ENCODE measurements around the gene NAIF1.
A peak's percentile ranks its signal among the peaks of the same experiment; 100 is the strongest.
"Not testable (repeated sequence)": the region's sequence is repeated elsewhere in the genome, so short reads cannot be mapped to it uniquely, and the experiment has no call there.

NAIF1 gene

GRCh38 chr9:128114326-128115186 is 47.4 kb upstream of the NAIF1 start:
- Histone ChIP-seq H3K27ac (ENCODE audit: low read length) (peak overlapping the region; percentile 85), H3K9me3 (ENCODE audit: insufficient read depth, low read length) (no peaks in the 10 kb centered on the region), H3K27me3 (ENCODE audit: low read depth, low read length) (no peaks in the 10 kb centered on the region), H3K4me1 (ENCODE audit: low read length) (peaks cover 43% of the 10 kb centered on the region), H4K20me1 (ENCODE audit: insufficient read depth, low read length) (no peaks in the 10 kb centered on the region), H3K36me3 (replicated peaks; ENCODE audit: low read depth, low read length) (peaks cover 38% of the 10 kb centered on the region), H3K4me3 (ENCODE audit: low read length) (peak overlapping the region; percentile 39; the same call in 1 of the 2 replicates), H3K9ac (ENCODE audit: low read length) (peak overlapping the region; percentile 73), H3K79me2 (ENCODE audit: low read length) (no peaks in the 10 kb centered on the region), H3K4me2 (ENCODE audit: low read length) (peak overlapping the region; percentile 69), H2AFZ (ENCODE audit: low read depth, low read length) (no peak overlapping the region)
- TF ChIP-seq, protein P1, sequence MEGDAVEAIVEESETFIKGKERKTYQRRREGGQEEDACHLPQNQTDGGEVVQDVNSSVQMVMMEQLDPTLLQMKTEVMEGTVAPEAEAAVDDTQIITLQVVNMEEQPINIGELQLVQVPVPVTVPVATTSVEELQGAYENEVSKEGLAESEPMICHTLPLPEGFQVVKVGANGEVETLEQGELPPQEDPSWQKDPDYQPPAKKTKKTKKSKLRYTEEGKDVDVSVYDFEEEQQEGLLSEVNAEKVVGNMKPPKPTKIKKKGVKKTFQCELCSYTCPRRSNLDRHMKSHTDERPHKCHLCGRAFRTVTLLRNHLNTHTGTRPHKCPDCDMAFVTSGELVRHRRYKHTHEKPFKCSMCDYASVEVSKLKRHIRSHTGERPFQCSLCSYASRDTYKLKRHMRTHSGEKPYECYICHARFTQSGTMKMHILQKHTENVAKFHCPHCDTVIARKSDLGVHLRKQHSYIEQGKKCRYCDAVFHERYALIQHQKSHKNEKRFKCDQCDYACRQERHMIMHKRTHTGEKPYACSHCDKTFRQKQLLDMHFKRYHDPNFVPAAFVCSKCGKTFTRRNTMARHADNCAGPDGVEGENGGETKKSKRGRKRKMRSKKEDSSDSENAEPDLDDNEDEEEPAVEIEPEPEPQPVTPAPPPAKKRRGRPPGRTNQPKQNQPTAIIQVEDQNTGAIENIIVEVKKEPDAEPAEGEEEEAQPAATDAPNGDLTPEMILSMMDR (IDR thresholded peaks at IDR 0.05; ENCODE audit: low read depth, low read length) = no peak
- no peak for TF ChIP-seq EZH2phosphoT487 (IDR thresholded peaks at IDR 0.05; ENCODE audit: low read depth)

DNA sequence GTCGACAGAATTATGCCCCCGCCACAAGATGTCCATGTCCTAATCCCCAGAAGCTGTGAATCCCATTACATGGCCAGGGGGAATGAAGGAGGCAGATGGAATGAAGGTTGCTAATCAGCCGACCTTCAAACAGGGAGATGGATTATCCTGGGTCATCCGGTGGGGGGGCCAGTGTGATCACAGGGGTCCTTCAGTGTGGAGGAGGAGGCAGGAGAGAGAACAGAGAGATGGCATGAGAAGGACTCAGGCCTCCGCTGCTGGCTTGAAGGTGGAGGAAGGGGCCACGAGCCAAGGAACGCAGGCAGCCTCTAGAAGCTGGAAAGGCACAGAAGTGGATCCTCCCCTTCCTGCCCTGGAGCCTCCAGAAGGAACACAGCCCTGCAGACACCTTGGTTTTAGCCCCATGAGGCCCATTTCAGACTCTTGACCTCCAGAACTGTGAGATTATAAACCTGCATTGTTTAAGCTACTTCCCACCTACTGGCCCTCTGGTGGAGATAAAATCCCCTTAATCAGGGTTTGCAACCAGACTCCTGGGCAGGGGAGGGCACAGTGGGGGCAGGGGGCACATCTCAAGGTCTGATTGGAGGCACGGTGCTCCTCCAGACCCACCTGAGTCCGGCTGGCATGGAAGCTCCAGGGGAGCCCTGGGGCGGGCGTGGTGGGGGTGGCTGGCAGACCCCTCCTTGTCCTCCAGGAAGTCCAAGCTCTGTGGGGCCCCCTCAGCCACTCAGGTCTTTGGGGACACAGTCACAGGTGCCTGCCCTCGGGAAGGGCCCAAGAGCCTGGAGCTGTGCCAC is 46.6 kb upstream of the NAIF1 start:
- no peaks in the 10 kb centered on the region for H3K9me3 ChIP-seq (ENCODE audit: insufficient read depth, low read length)
- H3K36me3 ChIP-seq (replicated peaks; ENCODE audit: low read depth, low read length) = peaks cover 38% of the 10 kb centered on the region
- H2AFZ ChIP-seq (ENCODE audit: low read depth, low read length) = no peak overlapping the region
- no peak overlapping the region for H3K4me3 ChIP-seq (ENCODE audit: low read length)
- H3K4me2 ChIP-seq (ENCODE audit: low read length) = no peak overlapping the region; the same call in 1 of the 2 replicates
- H4K20me1 ChIP-seq (ENCODE audit: insufficient read depth, low read length) = no peaks in the 10 kb centered on the region
- H3K4me1 ChIP-seq (ENCODE audit: low read length) = peaks cover 43% of the 10 kb centered on the region
- no peaks in the 10 kb centered on the region for H3K27me3 ChIP-seq (ENCODE audit: low read depth, low read length)
- no peak for TF ChIP-seq EZH2phosphoT487 (IDR thresholded peaks at IDR 0.05; ENCODE audit: low read depth)
- TF ChIP-seq, protein P1 (IDR thresholded peaks at IDR 0.05; ENCODE audit: low read depth, low read length) = no peak
- peak overlapping the region; percentile 85; the same call in 1 of the 2 replicates for H3K27ac ChIP-seq (ENCODE audit: low read length)
- no peak overlapping the region for H3K9ac ChIP-seq (ENCODE audit: low read length)
- no peaks in the 10 kb centered on the region for H3K79me2 ChIP-seq (ENCODE audit: low read length)

- not testable (repeated sequence) for H3K4me3 ChIP-seq (ENCODE audit: low read length); H3K9ac ChIP-seq (ENCODE audit: low read length); H3K4me2 ChIP-seq (ENCODE audit: low read length); H3K27ac ChIP-seq (ENCODE audit: low read length); H3K79me2 ChIP-seq (ENCODE audit: low read length); H4K20me1 ChIP-seq (ENCODE audit: insufficient read depth, low read length); H2AFZ ChIP-seq (ENCODE audit: low read depth, low read length); H3K9me3 ChIP-seq (ENCODE audit: insufficient read depth, low read length); H3K27me3 ChIP-seq (ENCODE audit: low read depth, low read length)
- peaks cover 52% of the 10 kb centered on the region for H3K36me3 ChIP-seq (replicated peaks; ENCODE audit: low read depth, low read length)
- peaks cover 30% of the 10 kb centered on the region for H3K4me1 ChIP-seq (ENCODE audit: low read length)
These were observed 44.6 kb upstream of the NAIF1 start for GRCh38 chr9:128111726-128112125.

DNA sequence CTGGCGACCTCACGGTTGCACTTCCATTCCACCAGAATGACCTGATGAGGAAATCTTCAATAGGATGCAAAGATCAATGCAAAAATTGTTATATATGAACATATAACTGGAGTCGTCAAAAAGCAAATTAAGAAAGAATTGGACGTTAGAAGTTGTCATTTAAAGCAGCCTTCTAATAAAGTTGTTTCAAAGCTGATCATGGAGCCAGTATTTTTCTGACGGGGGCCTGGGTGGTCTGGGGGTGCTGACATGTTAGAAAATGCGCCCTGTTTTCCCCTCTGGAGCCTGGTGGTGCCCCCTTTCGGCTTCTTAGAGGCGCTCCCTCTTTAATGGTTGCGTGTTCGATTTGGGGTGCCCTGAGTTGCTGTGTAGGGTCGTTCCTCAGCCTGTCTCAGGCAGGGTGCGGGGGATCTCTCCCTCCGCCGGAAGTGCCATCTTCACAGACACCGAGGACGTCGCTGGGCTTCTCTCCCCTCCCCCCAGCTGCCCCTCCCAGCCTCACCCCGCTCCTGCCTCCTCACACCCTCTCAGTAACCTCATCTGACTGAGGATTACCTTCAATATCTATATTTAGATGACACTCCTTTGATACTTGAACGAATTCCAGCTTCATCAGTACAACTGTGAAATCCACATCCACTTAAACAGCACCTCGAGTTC is 42.1 kb upstream of the NAIF1 start:
- peaks cover 44% of the 10 kb centered on the region for H3K36me3 ChIP-seq (replicated peaks; ENCODE audit: low read depth, low read length)
- H4K20me1 ChIP-seq (ENCODE audit: insufficient read depth, low read length) = no peaks in the 10 kb centered on the region; the same call in 1 of the 2 replicates
- TF ChIP-seq, protein P1 (IDR thresholded peaks at IDR 0.05; ENCODE audit: low read depth, low read length) = no peak
- no peak for TF ChIP-seq EZH2phosphoT487 (IDR thresholded peaks at IDR 0.05; ENCODE audit: low read depth)
- no peak overlapping the region for H3K27ac ChIP-seq (ENCODE audit: low read length)
- peaks cover 5% of the 10 kb centered on the region for H3K4me1 ChIP-seq (ENCODE audit: low read length)
- no peak overlapping the region for H2AFZ ChIP-seq (ENCODE audit: low read depth, low read length)
- no peaks in the 10 kb centered on the region for H3K79me2 ChIP-seq (ENCODE audit: low read length)
- no peak overlapping the region for H3K4me3 ChIP-seq (ENCODE audit: low read length)
- H3K9ac ChIP-seq (ENCODE audit: low read length) = no peak overlapping the region
- no peak overlapping the region for H3K4me2 ChIP-seq (ENCODE audit: low read length)
- no peaks in the 10 kb centered on the region for H3K9me3 ChIP-seq (ENCODE audit: insufficient read depth, low read length)
- H3K27me3 ChIP-seq (ENCODE audit: low read depth, low read length) = no peaks in the 10 kb centered on the region
